Measurements from ENCODE around the gene ZNF385A. TPM values are rescaled to one million over a fixed set of nuclear protein-coding genes. Genes with fewer than 3 reads are reported as not detected.
A peak's percentile ranks its signal among the peaks of the same experiment; 100 is the strongest.

The ZNF385A gene
- total RNA-seq, 1 donor from 2014 or later, result 15.6 TPM

- Mint-ChIP-seq H3K27ac (ENCODE audit: unreplicated experiment) (peak overlapping the region; percentile 87), H3K27me3 (ENCODE audit: unreplicated experiment) (peaks cover 15% of the 10 kb centered on the region), H3K4me3 (ENCODE audit: unreplicated experiment) (peak overlapping the region; percentile 65), H3K36me3 (ENCODE audit: low read depth, unreplicated experiment) (peaks cover 19% of the 10 kb centered on the region), H3K9me3 (ENCODE audit: unreplicated experiment) (no peaks in the 10 kb centered on the region), H3K4me1 (ENCODE audit: unreplicated experiment) (peaks cover 49% of the 10 kb centered on the region)
- DNase-seq (ENCODE audit: low spot score), result no peak
- no peak for TF ChIP-seq CTCF (IDR thresholded peaks at IDR 0.05; ENCODE audit: unreplicated experiment)
These were observed 12.3 kb downstream of the ZNF385A start for GRCh38 chr12:54372113-54372806.

GRCh38 chr12:54371328-54372112 lies 13.0 kb downstream of the ZNF385A start:
- Mint-ChIP-seq H3K4me1 (ENCODE audit: unreplicated experiment) (peaks cover 50% of the 10 kb centered on the region), H3K4me3 (ENCODE audit: unreplicated experiment) (peak overlapping the region; percentile 71), H3K9me3 (ENCODE audit: unreplicated experiment) (no peaks in the 10 kb centered on the region), H3K36me3 (ENCODE audit: low read depth, unreplicated experiment) (peaks cover 11% of the 10 kb centered on the region), H3K27ac (ENCODE audit: unreplicated experiment) (peak overlapping the region; percentile 18), H3K27me3 (ENCODE audit: unreplicated experiment) (peaks cover 12% of the 10 kb centered on the region)
- TF ChIP-seq CTCF (IDR thresholded peaks at IDR 0.05; ENCODE audit: unreplicated experiment), result no peak
- no peak for DNase-seq (ENCODE audit: low spot score)

GRCh38 chr12:54370171-54370730 lies 14.3 kb downstream of the ZNF385A start:
- DNase-seq (ENCODE audit: low spot score), result peak; percentile 92
- no peak overlapping the region for H3K27ac Mint-ChIP-seq (ENCODE audit: unreplicated experiment)
- H3K36me3 Mint-ChIP-seq (ENCODE audit: low read depth, unreplicated experiment), result peaks cover 6% of the 10 kb centered on the region
- TF ChIP-seq CTCF (IDR thresholded peaks at IDR 0.05; ENCODE audit: unreplicated experiment), result peak; percentile 94
- no peak overlapping the region for H3K4me3 Mint-ChIP-seq (ENCODE audit: unreplicated experiment)
- H3K27me3 Mint-ChIP-seq (ENCODE audit: unreplicated experiment), result peaks cover 12% of the 10 kb centered on the region
- no peaks in the 10 kb centered on the region for H3K9me3 Mint-ChIP-seq (ENCODE audit: unreplicated experiment)
- H3K4me1 Mint-ChIP-seq (ENCODE audit: unreplicated experiment), result peaks cover 50% of the 10 kb centered on the region

- peaks cover 52% of the 10 kb centered on the region for H3K4me1 Mint-ChIP-seq (ENCODE audit: unreplicated experiment)
- H3K9me3 Mint-ChIP-seq (ENCODE audit: unreplicated experiment), result no peaks in the 10 kb centered on the region
- no peak for DNase-seq (ENCODE audit: low spot score)
- TF ChIP-seq CTCF (IDR thresholded peaks at IDR 0.05; ENCODE audit: unreplicated experiment), result no peak
- H3K4me3 Mint-ChIP-seq (ENCODE audit: unreplicated experiment), result no peak overlapping the region
- H3K27ac Mint-ChIP-seq (ENCODE audit: unreplicated experiment), result peak overlapping the region; percentile 81
- peaks cover 6% of the 10 kb centered on the region for H3K36me3 Mint-ChIP-seq (ENCODE audit: low read depth, unreplicated experiment)
- H3K27me3 Mint-ChIP-seq (ENCODE audit: unreplicated experiment), result peaks cover 12% of the 10 kb centered on the region
These were observed 14.9 kb downstream of the ZNF385A start for GRCh38 chr12:54369597-54370131.
